ENCODE results near the gene ABLIM2.
A peak's percentile ranks its signal among the peaks of the same experiment; 100 is the strongest.

Gene ABLIM2

DNA sequence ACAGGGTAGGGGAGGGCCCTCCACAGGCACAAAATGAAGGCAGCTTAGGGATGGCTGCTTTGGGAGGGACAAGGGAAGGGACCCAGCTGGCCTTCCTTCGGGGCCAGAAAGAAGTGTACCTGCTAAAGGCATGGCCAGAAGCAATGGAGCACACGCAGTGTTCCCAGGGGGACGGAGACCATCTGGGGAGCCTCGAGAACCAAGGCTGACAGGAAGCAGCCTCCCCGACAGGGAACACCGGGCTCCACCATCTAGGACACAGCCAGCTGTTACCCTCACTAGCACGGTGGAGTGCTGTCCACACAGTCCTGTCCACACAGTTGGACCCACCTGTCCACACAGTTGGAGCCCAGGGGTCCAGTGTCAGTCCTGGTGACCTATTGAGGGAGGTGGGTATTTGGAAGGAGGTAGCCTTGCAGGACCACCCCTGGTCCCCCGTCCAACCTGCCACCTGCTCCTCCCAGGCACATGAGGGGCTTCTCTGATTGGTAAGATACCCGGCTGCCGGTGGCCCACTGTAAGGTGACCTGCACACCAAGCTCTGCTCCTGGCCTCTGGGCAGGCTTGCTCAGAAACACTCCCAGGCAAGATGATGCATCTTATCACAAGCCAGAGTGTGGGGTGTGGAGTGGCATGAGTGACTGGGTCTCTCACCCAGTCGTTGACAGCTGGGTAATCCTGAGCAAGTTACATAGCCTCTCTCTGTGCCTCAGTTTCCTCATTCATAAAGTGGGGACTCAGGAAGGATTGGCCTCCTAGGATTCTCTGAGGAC, 198.4 kb downstream of the ABLIM2 start:
- no CpG with 5 or more reads among the region's 11 CpGs for WGBS (ENCODE audit: extremely low coverage, insufficient coverage, low lambda C conversion rate)

DNA sequence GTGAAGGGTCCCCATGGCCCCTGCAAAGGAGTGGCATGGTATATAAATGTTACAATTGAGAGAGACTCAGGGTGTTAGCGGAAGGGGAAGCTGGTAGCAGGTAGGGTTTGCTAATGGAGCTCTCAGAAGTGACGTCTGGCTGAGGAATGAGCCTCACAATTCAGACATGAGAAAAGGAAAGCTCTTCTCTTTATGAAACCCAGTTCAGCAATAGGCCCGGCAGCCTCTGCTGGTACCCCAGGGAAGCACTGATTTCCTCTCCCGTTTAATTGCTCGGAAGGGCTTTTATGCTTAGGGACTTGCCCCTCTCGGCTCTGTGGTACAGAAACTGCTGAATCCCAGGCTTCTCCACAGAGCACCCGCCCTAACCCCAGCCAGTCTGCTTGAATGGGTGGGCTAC, 199.5 kb downstream of the ABLIM2 start:
- no CpG with 5 or more reads among the region's 7 CpGs for WGBS (ENCODE audit: extremely low coverage, insufficient coverage, low lambda C conversion rate)
- H4K8ac ChIP-seq (ENCODE audit: low read depth, low read length): no peak overlapping the region
- H3K4me1 ChIP-seq (ENCODE audit: control insufficient read depth, low read depth, low read length): peaks cover 6% of the 10 kb centered on the region
- H3K23ac ChIP-seq (ENCODE audit: low read length): no peak overlapping the region
- H3K36me3 ChIP-seq (ENCODE audit: control insufficient read depth, insufficient read depth, low read length): no peaks in the 10 kb centered on the region
- DNase-seq: no peak
- no peak overlapping the region for H3K27ac ChIP-seq (ENCODE audit: low read depth, low read length)
- no peaks in the 10 kb centered on the region for H3K27me3 ChIP-seq (ENCODE audit: insufficient read depth, low read length, poor library complexity)
- H3K9ac ChIP-seq (ENCODE audit: low read length): no peak overlapping the region
- no peak overlapping the region for H3K4me2 ChIP-seq (ENCODE audit: low read length)
- H3K4ac ChIP-seq (ENCODE audit: low read depth, low read length): no peak overlapping the region
- no peak overlapping the region for H3K56ac ChIP-seq (ENCODE audit: low read length)
- H3K79me1 ChIP-seq (ENCODE audit: low read length): no peaks in the 10 kb centered on the region
- no peak overlapping the region for H3K4me3 ChIP-seq (ENCODE audit: low read length)
- H4K5ac ChIP-seq (ENCODE audit: low read length): no peak overlapping the region
- H3K79me2 ChIP-seq (ENCODE audit: control insufficient read depth, insufficient read depth, low read length): no peaks in the 10 kb centered on the region
- no peak overlapping the region for H3K18ac ChIP-seq (ENCODE audit: low read length)
- H2AK5ac ChIP-seq (ENCODE audit: low read length): no peak overlapping the region
- H2BK120ac ChIP-seq (ENCODE audit: low read depth, low read length): no peak overlapping the region
- no peak overlapping the region for H2BK15ac ChIP-seq (replicated peaks; ENCODE audit: low read depth)
- H2BK5ac ChIP-seq (ENCODE audit: low read length): no peak overlapping the region

More for the DNA sequence above, 198.4 kb downstream of the ABLIM2 start:
- no peak overlapping the region for H3K4me2 ChIP-seq (ENCODE audit: low read length)
- no peaks in the 10 kb centered on the region for H3K79me1 ChIP-seq (ENCODE audit: low read length)
- no peak overlapping the region for H3K18ac ChIP-seq (ENCODE audit: low read length)
- H3K27ac ChIP-seq (ENCODE audit: low read depth, low read length): no peak overlapping the region
- no peak overlapping the region for H4K5ac ChIP-seq (ENCODE audit: low read length)
- H2AK5ac ChIP-seq (ENCODE audit: low read length): no peak overlapping the region
- peaks cover 6% of the 10 kb centered on the region for H3K4me1 ChIP-seq (ENCODE audit: control insufficient read depth, low read depth, low read length)
- no peak overlapping the region for H2BK5ac ChIP-seq (ENCODE audit: low read length)
- H3K23ac ChIP-seq (ENCODE audit: low read length): no peak overlapping the region
- no peak overlapping the region for H3K56ac ChIP-seq (ENCODE audit: low read length)
- no peak overlapping the region for H4K8ac ChIP-seq (ENCODE audit: low read depth, low read length)
- H2BK120ac ChIP-seq (ENCODE audit: low read depth, low read length): no peak overlapping the region
- H3K4me3 ChIP-seq (ENCODE audit: low read length): no peak overlapping the region
- H3K4ac ChIP-seq (ENCODE audit: low read depth, low read length): no peak overlapping the region
- no peaks in the 10 kb centered on the region for H3K27me3 ChIP-seq (ENCODE audit: insufficient read depth, low read length, poor library complexity)
- no peak for DNase-seq
- H3K9ac ChIP-seq (ENCODE audit: low read length): no peak overlapping the region
- no peaks in the 10 kb centered on the region for H3K36me3 ChIP-seq (ENCODE audit: control insufficient read depth, insufficient read depth, low read length)
- no peak overlapping the region for H2BK15ac ChIP-seq (replicated peaks; ENCODE audit: low read depth)
- no peaks in the 10 kb centered on the region for H3K79me2 ChIP-seq (ENCODE audit: control insufficient read depth, insufficient read depth, low read length)

DNA sequence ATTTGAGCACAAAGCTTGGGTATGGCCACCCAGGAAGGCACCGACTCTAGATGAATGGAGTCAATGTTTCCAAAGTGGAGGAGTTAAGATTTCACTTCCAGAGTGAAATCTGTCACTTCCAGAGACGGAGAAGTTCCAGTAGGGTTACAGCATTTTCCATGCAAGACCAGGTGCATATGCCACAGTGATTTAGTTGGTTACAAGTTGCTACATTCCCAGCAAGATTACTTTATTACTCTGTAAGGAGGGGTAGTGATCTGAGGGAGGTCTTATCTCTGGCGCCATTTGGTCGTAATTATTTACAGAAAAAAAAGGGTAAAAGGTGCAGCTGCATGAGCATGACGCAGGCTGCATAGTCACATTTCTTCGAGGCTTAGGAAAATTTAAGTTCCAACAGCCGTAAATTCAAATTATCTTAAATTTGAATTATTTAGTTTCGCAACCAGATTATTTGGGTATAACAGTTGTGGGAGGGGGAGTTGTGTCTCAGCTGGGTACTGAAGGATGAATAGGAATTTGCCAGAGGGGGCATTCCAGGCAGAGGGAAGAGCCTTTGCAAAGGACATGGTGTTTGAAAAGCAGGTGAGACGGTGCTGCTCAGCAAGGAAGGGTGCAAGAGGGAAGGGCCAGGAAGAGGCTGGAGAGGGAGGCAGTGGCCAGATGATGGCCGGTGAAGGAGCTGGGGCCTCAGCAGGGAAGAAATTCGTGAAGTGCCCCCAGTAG, 201.5 kb downstream of the ABLIM2 start:
- Histone ChIP-seq H2BK15ac (replicated peaks; ENCODE audit: low read depth) (no peak overlapping the region), H3K79me2 (ENCODE audit: control insufficient read depth, insufficient read depth, low read length) (no peaks in the 10 kb centered on the region), H4K5ac (ENCODE audit: low read length) (no peak overlapping the region), H3K4me3 (ENCODE audit: low read length) (no peak overlapping the region), H3K18ac (ENCODE audit: low read length) (no peak overlapping the region), H3K23ac (ENCODE audit: low read length) (no peak overlapping the region), H3K79me1 (ENCODE audit: low read length) (no peaks in the 10 kb centered on the region), H2BK120ac (ENCODE audit: low read depth, low read length) (no peak overlapping the region), H3K4me1 (ENCODE audit: control insufficient read depth, low read depth, low read length) (peaks cover 6% of the 10 kb centered on the region), H3K36me3 (ENCODE audit: control insufficient read depth, insufficient read depth, low read length) (no peaks in the 10 kb centered on the region), H2BK5ac (ENCODE audit: low read length) (no peak overlapping the region), H2AK5ac (ENCODE audit: low read length) (no peak overlapping the region), H3K27ac (ENCODE audit: low read depth, low read length) (peak overlapping the region; percentile 4), H3K9ac (ENCODE audit: low read length) (no peak overlapping the region), H3K4ac (ENCODE audit: low read depth, low read length) (peak overlapping the region; percentile 58), H3K4me2 (ENCODE audit: low read length) (no peak overlapping the region), H4K8ac (ENCODE audit: low read depth, low read length) (no peak overlapping the region), H3K56ac (ENCODE audit: low read length) (peak overlapping the region; percentile 62), H3K27me3 (ENCODE audit: insufficient read depth, low read length, poor library complexity) (no peaks in the 10 kb centered on the region)
- WGBS (ENCODE audit: extremely low coverage, insufficient coverage, low lambda C conversion rate): no CpG with 5 or more reads among the region's 11 CpGs
- peak; percentile 84 for DNase-seq

DNA sequence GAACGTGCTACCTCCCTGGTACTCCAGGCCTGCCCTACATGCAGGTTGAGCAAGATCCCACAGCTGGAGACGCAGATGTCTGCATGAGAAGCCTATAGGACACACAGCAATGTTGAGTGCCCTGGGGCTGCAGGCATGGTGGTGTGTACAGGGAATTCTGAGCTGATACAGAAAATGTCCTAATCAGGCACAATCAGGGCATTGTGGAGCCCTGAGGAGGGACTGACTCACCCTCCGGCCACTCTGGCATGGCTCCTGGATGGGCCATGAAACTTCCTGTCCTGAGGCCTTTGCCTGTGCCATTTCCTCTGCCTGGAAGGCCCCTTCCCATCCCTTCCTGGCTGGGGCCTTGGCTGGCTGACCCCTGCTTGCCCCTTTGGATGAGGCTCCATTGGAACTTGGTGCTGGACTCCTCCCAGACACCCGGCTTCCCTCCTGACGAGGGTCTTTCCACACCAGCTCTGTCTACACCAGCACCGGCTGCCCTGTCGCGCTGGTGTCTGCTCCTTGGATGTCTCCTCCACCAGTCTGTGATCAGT, 202.3 kb downstream of the ABLIM2 start:
- no peak for DNase-seq
- no peak overlapping the region for H3K9ac ChIP-seq (ENCODE audit: low read length)
- H4K8ac ChIP-seq (ENCODE audit: low read depth, low read length): no peak overlapping the region
- WGBS (ENCODE audit: extremely low coverage, insufficient coverage, low lambda C conversion rate): no CpG with 5 or more reads among the region's 8 CpGs
- H2BK120ac ChIP-seq (ENCODE audit: low read depth, low read length): no peak overlapping the region
- no peaks in the 10 kb centered on the region for H3K27me3 ChIP-seq (ENCODE audit: insufficient read depth, low read length, poor library complexity)
- no peak overlapping the region for H3K4ac ChIP-seq (ENCODE audit: low read depth, low read length)
- H3K4me1 ChIP-seq (ENCODE audit: control insufficient read depth, low read depth, low read length): peaks cover 6% of the 10 kb centered on the region
- no peak overlapping the region for H3K4me3 ChIP-seq (ENCODE audit: low read length)
- no peak overlapping the region for H4K5ac ChIP-seq (ENCODE audit: low read length)
- H2BK15ac ChIP-seq (replicated peaks; ENCODE audit: low read depth): no peak overlapping the region
- no peaks in the 10 kb centered on the region for H3K36me3 ChIP-seq (ENCODE audit: control insufficient read depth, insufficient read depth, low read length)
- peak overlapping the region; percentile 85 for H2BK5ac ChIP-seq (ENCODE audit: low read length)
- no peak overlapping the region for H3K4me2 ChIP-seq (ENCODE audit: low read length)
- H3K79me2 ChIP-seq (ENCODE audit: control insufficient read depth, insufficient read depth, low read length): no peaks in the 10 kb centered on the region
- peak overlapping the region; percentile 66 for H2AK5ac ChIP-seq (ENCODE audit: low read length)
- H3K18ac ChIP-seq (ENCODE audit: low read length): no peak overlapping the region
- no peaks in the 10 kb centered on the region for H3K79me1 ChIP-seq (ENCODE audit: low read length)
- no peak overlapping the region for H3K27ac ChIP-seq (ENCODE audit: low read depth, low read length)
- H3K23ac ChIP-seq (ENCODE audit: low read length): peak overlapping the region; percentile 75
- peak overlapping the region; percentile 72 for H3K56ac ChIP-seq (ENCODE audit: low read length)

DNA sequence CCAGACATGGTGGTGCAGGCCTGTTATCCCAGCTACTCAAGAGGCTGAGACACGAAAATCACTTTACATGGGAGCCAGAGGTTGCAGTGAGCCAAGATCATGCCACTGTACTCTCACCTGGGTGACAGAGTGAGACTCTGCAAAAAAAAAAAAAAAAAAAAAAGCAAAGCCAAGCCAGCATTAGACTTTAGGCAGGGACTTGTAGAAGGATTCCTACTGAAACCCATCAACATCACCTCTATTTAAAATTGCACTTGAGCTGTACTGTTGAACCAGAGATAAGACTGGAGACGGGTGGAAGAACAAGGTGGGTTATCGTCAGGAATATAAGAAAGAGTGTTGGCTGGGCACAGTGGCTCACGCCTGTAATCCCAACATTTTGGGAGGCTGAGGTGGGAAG, 203.2 kb downstream of the ABLIM2 start:
- Histone ChIP-seq H3K27me3 (ENCODE audit: insufficient read depth, low read length, poor library complexity) (no peaks in the 10 kb centered on the region), H3K56ac (ENCODE audit: low read length) (no peak overlapping the region), H3K9ac (ENCODE audit: low read length) (no peak overlapping the region), H2BK120ac (ENCODE audit: low read depth, low read length) (no peak overlapping the region), H3K4me3 (ENCODE audit: low read length) (no peak overlapping the region), H4K5ac (ENCODE audit: low read length) (no peak overlapping the region), H4K8ac (ENCODE audit: low read depth, low read length) (no peak overlapping the region), H3K4me1 (ENCODE audit: control insufficient read depth, low read depth, low read length) (peaks cover 6% of the 10 kb centered on the region), H2BK15ac (replicated peaks; ENCODE audit: low read depth) (no peak overlapping the region), H3K23ac (ENCODE audit: low read length) (no peak overlapping the region), H3K27ac (ENCODE audit: low read depth, low read length) (no peak overlapping the region), H3K18ac (ENCODE audit: low read length) (no peak overlapping the region), H2BK5ac (ENCODE audit: low read length) (no peak overlapping the region), H3K4me2 (ENCODE audit: low read length) (no peak overlapping the region), H3K79me2 (ENCODE audit: control insufficient read depth, insufficient read depth, low read length) (no peaks in the 10 kb centered on the region), H2AK5ac (ENCODE audit: low read length) (no peak overlapping the region), H3K4ac (ENCODE audit: low read depth, low read length) (no peak overlapping the region), H3K36me3 (ENCODE audit: control insufficient read depth, insufficient read depth, low read length) (no peaks in the 10 kb centered on the region), H3K79me1 (ENCODE audit: low read length) (no peaks in the 10 kb centered on the region)
- no CpG with 5 or more reads among the region's 4 CpGs for WGBS (ENCODE audit: extremely low coverage, insufficient coverage, low lambda C conversion rate)
- no peak for DNase-seq

Measured in mesendoderm (in vitro differentiated cells).